Ovary (tissue), 9 donors: Measurements from ENCODE around the gene LAMA2. TPM values are rescaled to one million over a fixed set of nuclear protein-coding genes. Genes with fewer than 3 reads are reported as not detected.

Source experiments
- DNase-seq, 5 donors: peaks; one replicate each; pipeline ENCODE4 v3.0.0-alpha.2; 2019 to 2020
- H3K27ac ChIP-seq, 2 donors: fragments of 200-600 bp; one replicate each; pipeline versions ENCODE4 v1.5.1 to v1.8.0; 2019 to 2022
- H3K27me3 ChIP-seq: fragments of 200-600 bp; one replicate; pipeline ENCODE4 v1.8.0; 2022
- H3K36me3 ChIP-seq: fragments of 200-600 bp; sonication (generic); one replicate; pipeline ENCODE4 v1.5.1; 2019
- H3K4me1 ChIP-seq: one replicate; pipeline ENCODE4 v1.8.1; 2013; ENCODE audit warnings: mild to moderate bottlenecking, moderate library complexity; ENCODE audit not compliant: insufficient read depth
- H3K4me3 ChIP-seq: fragments of 200-600 bp; sonication (generic); one replicate; pipeline ENCODE4 v1.5.1; 2017
- H3K9me3 ChIP-seq, 2 donors: fragments of 200-600 bp in 1 of 2; sonication (generic) in 1 of 2; one replicate each; pipeline versions ENCODE4 v1.5.1 to v1.8.1; 2013 to 2019; ENCODE audit warnings: mild to moderate bottlenecking in 1 of 2, moderate library complexity in 1 of 2
- CTCF ChIP-seq, 3 donors: fragments of 450-650 bp in 2 of 3; fragments of 200-600 bp in 1 of 3; IDR thresholded peaks; one replicate each; pipeline versions ENCODE4 v1.5.1 to v1.8.0; 2016 to 2022; ENCODE audit warnings: antibody characterized with exemption in 3 of 3, mild to moderate bottlenecking in 1 of 3
- EP300 ChIP-seq: sonication (generic); formaldehyde crosslinking; IDR thresholded peaks from one replicate; pipeline ENCODE4 v1.6.1; 2017; ENCODE audit warnings: antibody characterized with exemption
- POLR2A ChIP-seq: fragments of 450-650 bp; IDR thresholded peaks from one replicate; pipeline ENCODE4 v1.6.1; 2017; ENCODE audit warnings: antibody characterized with exemption, mild to moderate bottlenecking, moderate library complexity
- WGBS, 3 donors: extraction: QIAGEN DNeasy Blood & Tissue Kit in 1 of 3; methylation state at CpG; one replicate each; pipeline versions ENCODE4 v1.1.5 to v1.1.7; 2013 to 2017; 5-methylcytosine and 5-hydroxymethylcytosine counted together
- intact Hi-C, 4 donors: fragments of 100-400 bp; cut with DNase I; formaldehyde crosslinking; loops; one replicate each; pipeline versions ENCODE4 v1.11.0 to v1.15.1; 2022 to 2023
- polyA plus RNA-seq, 2 donors: library from polyadenylated mRNA; stranded (reverse); fragments of 200-250 nt in 1 of 2; fragments of 350-450 nt in 1 of 2; fragmentation: Illumina TruSeq in 1 of 2; extraction: RNeasy Lipid Tissue Mini Kit (QIAGEN cat#74804) in 1 of 2; gene quantifications; one replicate each; pipeline ENCODE4 v1.2.3, GENCODE V29; 2013 to 2014
- total RNA-seq, 7 donors: library from RNA; depleted of rRNA in 2 of 7; stranded (reverse); fragments of >200 nt in 2 of 7; fragmentation: NEBNext Ultra II Directional in 3 of 7; extraction: Animal tissue kit (Norgen Biotek cat#: 25700) in 3 of 7; gene quantifications; one replicate each; pipeline versions ENCODE4 v1.1.0 to v1.2.4, GENCODE V29; 2016 to 2023
- donor health status: DM: no; HTN: no; CAD: no; lungs with moderate emphysema.
- donor health status: DM: no; HTN: no; CAD: no.
- donor health status: Bipolar disorder and iron deficiency.
- donor health status: DM: yes; HTN: yes; CAD: no.
- donor health status: DM: no; HTN: no; CAD: no.
- donor health status: DM: yes; HTN: yes; CAD: no.

The LAMA2 gene
- total and polyA plus RNA-seq, 9 donors, result 42.5 to 226 (median 121) TPM

DNA sequence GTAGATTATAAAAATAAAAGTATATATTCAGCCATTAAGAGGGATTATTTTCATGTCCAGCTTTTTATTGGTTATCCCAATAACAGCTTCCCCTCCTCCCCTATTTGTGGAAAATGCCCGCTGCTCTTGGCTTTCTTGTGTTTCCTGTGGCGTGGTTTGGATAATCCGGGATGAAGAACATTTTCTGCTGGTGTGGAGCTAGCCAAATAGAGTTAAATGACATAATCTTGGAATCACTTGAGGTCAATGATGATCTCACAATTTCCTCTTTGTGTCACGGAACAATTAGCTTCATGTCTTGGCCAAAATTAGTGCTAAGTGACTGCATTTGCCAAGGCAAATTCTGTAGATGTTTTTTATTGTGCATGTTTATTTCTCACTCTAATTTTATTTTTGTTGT lies 394.0 kb downstream of the LAMA2 start:
- Histone ChIP-seq H3K27me3 (no peaks in the 10 kb centered on the region), H3K4me3 (no peak overlapping the region), H3K36me3 (no peaks in the 10 kb centered on the region), H3K4me1 (no peaks in the 10 kb centered on the region), H3K27ac (no peak overlapping the region), H3K9me3 (no peaks in the 10 kb centered on the region)
- intact Hi-C loops, result no loop called here
- no peak for TF ChIP-seq EP300
- no peak for DNase-seq
- 76 to 90% (median 86%) methylated on average over 4 of the region's 4 CpGs for WGBS, 3 donors

- TF ChIP-seq CTCF (IDR thresholded peaks at IDR 0.05) (no peak), POLR2A (no peak), EP300 (no peak)
- Histone ChIP-seq H3K9me3 (no peaks in the 10 kb centered on the region), H3K36me3 (no peaks in the 10 kb centered on the region), H3K27me3 (no peaks in the 10 kb centered on the region), H3K4me3 (no peak overlapping the region), H3K4me1 (no peaks in the 10 kb centered on the region), H3K27ac (no peak overlapping the region)
- WGBS, 3 donors, result 85 to 90% (median 87%) methylated on average over 11 of the region's 11 CpGs
- no peak for DNase-seq
- intact Hi-C loops, result no loop called here
Observed at GRCh38 chr6:129279343-129280292, 396.7 kb downstream of the LAMA2 start.

DNA sequence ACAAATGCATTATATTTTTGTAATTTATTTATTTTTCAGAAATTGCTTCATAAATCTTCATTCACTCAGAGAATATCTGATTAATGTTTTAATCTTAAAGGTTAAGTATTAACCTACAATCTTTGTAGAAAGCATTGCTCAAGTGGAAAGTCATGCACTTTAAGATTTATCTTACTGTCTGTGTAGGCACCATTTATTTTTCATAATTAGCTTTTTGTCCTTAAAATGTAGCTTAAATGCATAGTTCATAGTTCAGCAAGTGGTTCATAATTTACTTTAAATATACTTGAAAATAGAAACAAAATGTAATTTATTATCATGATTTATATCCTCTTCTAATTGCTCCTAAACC lies 397.3 kb downstream of the LAMA2 start:
- intact Hi-C loops, result no loop called here
- Histone ChIP-seq H3K36me3 (no peaks in the 10 kb centered on the region), H3K27ac (no peak overlapping the region), H3K9me3 (no peaks in the 10 kb centered on the region), H3K27me3 (no peaks in the 10 kb centered on the region), H3K4me3 (no peak overlapping the region), H3K4me1 (no peaks in the 10 kb centered on the region)
- TF ChIP-seq CTCF (IDR thresholded peaks at IDR 0.05) (no peak), POLR2A (no peak), EP300 (no peak)
- no peak for DNase-seq

GRCh38 chr6:129280749-129281148 lies 397.8 kb downstream of the LAMA2 start:
- intact Hi-C loops, result no loop called here
- DNase-seq, result no peak
- H3K9me3 ChIP-seq, result no peaks in the 10 kb centered on the region
- H3K27me3 ChIP-seq, result no peaks in the 10 kb centered on the region
- H3K4me1 ChIP-seq, result no peaks in the 10 kb centered on the region
- no peak overlapping the region for H3K4me3 ChIP-seq
- H3K36me3 ChIP-seq, result no peaks in the 10 kb centered on the region
- no peak for TF ChIP-seq CTCF (IDR thresholded peaks at IDR 0.05)
- TF ChIP-seq POLR2A, result no peak
- no peak for TF ChIP-seq EP300
- no peak overlapping the region for H3K27ac ChIP-seq
- WGBS, 3 donors, result 61 to 85% (median 69%) methylated on average over 1 of the region's 1 CpG

DNA sequence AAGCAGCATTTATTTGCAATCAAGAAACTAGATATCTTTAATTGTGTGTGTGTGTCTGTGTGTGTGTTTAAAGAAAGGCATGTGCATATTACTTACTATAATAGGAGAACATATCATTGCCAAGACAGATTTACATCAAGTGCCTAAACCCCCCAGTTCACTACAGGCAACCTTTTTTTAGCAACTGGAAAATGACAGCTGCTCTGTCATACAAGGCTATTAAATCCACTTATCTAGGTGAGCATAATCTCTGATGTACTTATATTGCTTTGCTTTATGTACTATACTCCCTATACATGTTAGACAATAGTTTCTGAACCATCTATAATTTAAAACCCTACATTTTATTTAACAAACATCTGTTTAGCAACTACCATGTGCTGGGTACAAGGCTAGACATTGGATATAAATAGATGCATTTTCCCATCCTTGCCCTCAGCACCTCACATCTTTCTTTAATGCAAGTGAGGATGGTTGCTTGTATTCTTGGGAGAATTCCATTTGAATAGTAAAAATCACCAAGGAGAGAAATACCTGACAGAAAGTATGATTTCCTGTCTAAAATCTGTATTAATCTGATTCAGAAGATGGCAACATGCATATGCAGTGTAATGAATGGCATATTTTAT lies 398.3 kb downstream of the LAMA2 start:
- Histone ChIP-seq H3K27me3 (no peaks in the 10 kb centered on the region), H3K36me3 (no peaks in the 10 kb centered on the region)
- no peak for TF ChIP-seq POLR2A
- TF ChIP-seq CTCF (IDR thresholded peaks at IDR 0.05), result no peak
- TF ChIP-seq EP300, result no peak

More for the DNA sequence above, 398.3 kb downstream of the LAMA2 start:
- DNase-seq, result no peak
- no peaks in the 10 kb centered on the region for H3K9me3 ChIP-seq
- no peaks in the 10 kb centered on the region for H3K4me1 ChIP-seq
- H3K4me3 ChIP-seq, result no peak overlapping the region
- intact Hi-C loops, result no loop called here
- H3K27ac ChIP-seq, result no peak overlapping the region
